ENCODE measurements around the gene TRPM2. TPM values are rescaled to one million over a fixed set of nuclear protein-coding genes. Genes with fewer than 3 reads are reported as not detected.

The TRPM2 gene
- total RNA-seq, 4 donors from 2014 or later = 1.6 to 3.5 (median 2.7) TPM

- intact Hi-C loops (cut with DNase I) = no loop called here
- no peak for DNase-seq (ENCODE audit: extremely low spot score)
- H3K27me3 ChIP-seq = no peaks in the 10 kb centered on the region
- H3K4me1 ChIP-seq = no peaks in the 10 kb centered on the region
- H3K4me3 ChIP-seq = no peak overlapping the region
- no CpG with 5 or more reads among the region's 13 CpGs for WGBS
- H3K27ac ChIP-seq (replicated peaks in 1 of 4) = no peak overlapping the region
- TF ChIP-seq POLR2AphosphoS5 (IDR thresholded peaks at IDR 0.05) (no peak), EP300 (IDR thresholded peaks at IDR 0.05) (no peak), POLR2A (IDR thresholded peaks at IDR 0.05; ENCODE audit: low read depth) (no peak), CTCF (IDR thresholded peaks at IDR 0.05) (no peak)
- H3K9me3 ChIP-seq = no peaks in the 10 kb centered on the region
- H3K36me3 ChIP-seq = peaks cover 25 to 93% (median 85%) of the 10 kb centered on the region in 4 donors
Observed at GRCh38 chr21:44326272-44326647, 27.2 kb upstream of the TRPM2 start.

- Histone ChIP-seq H3K27ac (replicated peaks in 1 of 4) (no peak overlapping the region), H3K4me1 (no peaks in the 10 kb centered on the region), H3K36me3 (peaks cover 21 to 93% (median 85%) of the 10 kb centered on the region in 4 donors), H3K27me3 (no peaks in the 10 kb centered on the region), H3K9me3 (no peaks in the 10 kb centered on the region), H3K4me3 (no peak overlapping the region)
- no peak for TF ChIP-seq POLR2AphosphoS5 (IDR thresholded peaks at IDR 0.05)
- TF ChIP-seq EP300 (IDR thresholded peaks at IDR 0.05) = no peak
- no peak for TF ChIP-seq POLR2A (IDR thresholded peaks at IDR 0.05; ENCODE audit: low read depth)
- TF ChIP-seq CTCF (IDR thresholded peaks at IDR 0.05) = no peak
- DNase-seq (ENCODE audit: extremely low spot score) = no peak
- WGBS = 81% methylated on average over 12 of the region's 26 CpGs
- intact Hi-C loops (cut with DNase I) = no loop called here
Observed at GRCh38 chr21:44326716-44327602, 26.5 kb upstream of the TRPM2 start.

DNA sequence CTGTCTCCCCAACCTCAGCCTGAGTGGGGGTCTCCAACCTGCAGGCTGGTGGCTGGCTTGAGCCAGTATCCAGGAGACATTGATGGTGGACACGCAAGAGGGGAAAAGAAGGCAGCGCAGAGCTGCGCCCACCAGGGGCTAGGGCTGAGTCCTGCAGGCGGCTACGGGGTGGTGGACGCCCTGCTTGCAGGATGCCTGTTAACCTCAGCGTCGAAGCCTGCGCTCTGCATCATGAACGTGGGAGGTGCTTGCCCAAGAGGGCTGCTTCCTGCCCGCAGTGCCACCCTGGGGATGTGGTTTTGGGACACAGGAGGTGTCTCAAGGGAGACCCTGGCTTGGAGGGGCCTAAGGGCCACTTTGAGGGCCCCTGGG lies 25.8 kb upstream of the TRPM2 start:
- H3K27ac ChIP-seq (replicated peaks in 1 of 4) = no peak overlapping the region
- intact Hi-C loops (cut with DNase I) = no loop called here
- no peak overlapping the region for H3K4me3 ChIP-seq
- DNase-seq (ENCODE audit: extremely low spot score) = no peak
- H3K36me3 ChIP-seq = peaks cover 20 to 93% (median 85%) of the 10 kb centered on the region in 4 donors
- no peaks in the 10 kb centered on the region for H3K9me3 ChIP-seq
- no peaks in the 10 kb centered on the region for H3K27me3 ChIP-seq
- WGBS = 81% methylated on average over 9 of the region's 11 CpGs
- TF ChIP-seq POLR2AphosphoS5 (IDR thresholded peaks at IDR 0.05) = no peak
- TF ChIP-seq EP300 (IDR thresholded peaks at IDR 0.05) = no peak
- TF ChIP-seq POLR2A (IDR thresholded peaks at IDR 0.05; ENCODE audit: low read depth) = no peak
- TF ChIP-seq CTCF (IDR thresholded peaks at IDR 0.05) = no peak
- no peaks in the 10 kb centered on the region for H3K4me1 ChIP-seq

DNA sequence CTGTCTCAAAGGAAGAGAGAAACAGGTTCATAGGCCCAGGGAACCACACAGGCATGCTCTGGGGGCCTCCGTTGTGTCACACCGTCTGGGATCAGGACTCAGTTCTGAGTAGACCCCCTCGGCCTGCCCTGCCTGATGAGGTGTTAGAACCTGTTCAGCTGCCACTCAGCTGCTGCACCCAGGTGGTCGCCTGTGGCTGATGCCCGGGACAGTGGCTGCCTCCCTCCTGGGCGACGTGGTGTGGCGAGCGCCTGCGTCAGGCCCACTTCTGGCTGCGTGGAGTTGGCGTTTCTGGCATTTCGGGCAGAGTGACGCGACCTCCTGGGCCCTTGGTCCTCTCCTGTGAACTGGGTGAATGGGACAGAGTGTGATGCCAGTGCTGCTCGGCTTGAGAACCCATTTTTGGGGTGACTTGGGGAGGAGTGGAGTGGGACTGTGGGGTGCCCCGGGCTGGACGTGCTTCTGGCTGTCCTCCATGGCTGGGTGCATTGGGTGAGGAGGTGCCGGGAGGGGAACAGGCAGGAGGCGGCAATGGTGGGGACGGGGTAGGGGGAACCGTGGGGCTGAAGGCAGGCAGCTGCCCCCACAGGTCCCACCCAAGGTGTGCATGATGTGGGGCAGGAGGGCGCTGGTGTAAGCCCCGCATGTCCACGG lies 25.1 kb upstream of the TRPM2 start:
- H3K9me3 ChIP-seq = no peaks in the 10 kb centered on the region
- H3K27ac ChIP-seq (replicated peaks in 1 of 4) = no peak overlapping the region
- intact Hi-C loops (cut with DNase I) = no loop called here
- H3K4me1 ChIP-seq = no peaks in the 10 kb centered on the region
- no peak for DNase-seq (ENCODE audit: extremely low spot score)
- WGBS = 86% methylated on average over 10 of the region's 25 CpGs
- no peak overlapping the region for H3K4me3 ChIP-seq
- TF ChIP-seq CTCF (IDR thresholded peaks at IDR 0.05) (no peak), EP300 (IDR thresholded peaks at IDR 0.05) (no peak), POLR2A (IDR thresholded peaks at IDR 0.05; ENCODE audit: low read depth) (no peak), POLR2AphosphoS5 (IDR thresholded peaks at IDR 0.05) (no peak)
- H3K27me3 ChIP-seq = no peaks in the 10 kb centered on the region
- H3K36me3 ChIP-seq = peaks cover 14 to 91% (median 83%) of the 10 kb centered on the region in 4 donors
